NCI-H2196 (cell line): Measurements from ENCODE around the gene SH3RF3.
A peak's percentile ranks its signal among the peaks of the same experiment; 100 is the strongest.

Experiments
- DNase-seq: peaks from one replicate; lab custom pipeline; 2025; ENCODE audit not compliant: unreplicated experiment; lab: John Stamatoyannopoulos, UW

The SH3RF3 gene

DNA sequence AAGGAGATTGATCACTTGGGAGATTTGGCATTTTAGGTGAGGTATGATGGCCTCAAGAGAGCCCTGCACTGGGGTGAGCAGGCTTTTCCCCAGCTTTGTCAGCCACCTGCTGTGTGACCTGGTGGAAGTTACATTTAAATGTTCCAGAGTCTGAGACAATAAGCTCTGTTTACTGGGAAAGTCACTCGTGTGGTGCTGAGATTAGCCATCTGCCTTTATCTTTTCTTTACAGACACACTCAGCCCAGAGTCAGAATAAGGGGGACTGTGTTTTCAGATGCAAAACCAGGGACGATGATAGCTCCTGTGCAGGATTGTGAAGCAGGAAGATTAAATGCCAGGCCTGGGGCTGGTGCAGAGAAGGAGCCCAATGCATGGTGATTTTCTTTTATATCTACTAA is 47.9 kb downstream of the SH3RF3 start:
- no peak for DNase-seq

DNA sequence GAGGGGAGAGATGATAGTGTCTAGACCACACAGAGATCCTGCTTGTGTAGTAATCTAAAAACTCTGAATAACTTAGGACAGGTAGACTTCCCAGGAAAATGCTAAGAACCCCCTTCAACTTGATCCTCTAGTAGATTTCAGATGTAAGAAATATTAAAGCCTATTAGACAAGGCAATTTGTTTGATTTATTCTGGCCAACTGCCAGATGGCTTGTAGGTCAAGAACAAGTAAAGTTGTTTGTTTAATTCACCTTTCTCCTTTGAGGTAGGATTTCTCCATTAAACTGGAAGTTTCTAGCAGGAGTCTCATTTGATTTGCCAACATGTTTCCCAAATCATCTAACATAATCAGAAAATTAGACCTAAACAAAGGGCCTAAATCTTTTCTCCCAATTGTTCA is 48.6 kb downstream of the SH3RF3 start:
- peak; percentile 12 for DNase-seq

DNA sequence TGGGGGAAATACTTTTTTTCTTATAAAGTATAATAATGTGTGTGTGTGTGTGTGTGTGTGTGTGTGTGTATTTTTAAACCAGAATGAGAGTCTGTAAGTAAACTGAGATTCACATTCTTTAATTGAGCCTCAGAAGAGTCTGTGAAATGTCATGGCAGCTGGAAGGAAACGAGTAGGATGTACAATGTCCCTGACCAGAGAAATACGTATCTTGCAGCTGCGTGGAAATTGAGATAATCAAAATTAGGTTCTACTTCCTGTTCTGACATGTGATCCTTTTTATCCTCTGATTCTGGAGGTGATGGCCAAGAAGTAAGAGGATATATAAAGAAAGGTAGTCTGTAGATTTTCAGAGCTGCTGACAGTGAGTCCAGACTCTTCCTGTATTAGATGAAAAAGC is 50.0 kb downstream of the SH3RF3 start:
- DNase-seq = no peak

DNA sequence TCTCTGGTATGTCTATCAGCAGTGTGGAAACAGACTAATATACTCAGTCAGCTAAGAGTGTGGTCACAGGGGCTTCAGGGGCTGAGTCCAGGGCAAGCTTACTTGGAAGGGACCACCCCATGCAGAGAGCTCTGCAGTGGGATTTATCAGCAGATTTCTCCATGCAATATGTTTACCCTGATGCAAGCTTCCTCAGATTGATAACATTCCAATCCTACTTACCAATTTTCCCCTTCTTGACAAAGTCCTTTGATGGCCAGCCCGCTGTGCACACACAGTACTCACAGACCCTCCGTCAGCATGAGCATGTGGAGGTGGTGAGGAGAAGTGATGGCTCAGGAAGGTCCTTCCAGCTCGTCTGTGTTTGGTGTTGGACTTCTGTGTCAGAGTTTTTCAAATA is 51.8 kb downstream of the SH3RF3 start:
- no peak for DNase-seq

DNA sequence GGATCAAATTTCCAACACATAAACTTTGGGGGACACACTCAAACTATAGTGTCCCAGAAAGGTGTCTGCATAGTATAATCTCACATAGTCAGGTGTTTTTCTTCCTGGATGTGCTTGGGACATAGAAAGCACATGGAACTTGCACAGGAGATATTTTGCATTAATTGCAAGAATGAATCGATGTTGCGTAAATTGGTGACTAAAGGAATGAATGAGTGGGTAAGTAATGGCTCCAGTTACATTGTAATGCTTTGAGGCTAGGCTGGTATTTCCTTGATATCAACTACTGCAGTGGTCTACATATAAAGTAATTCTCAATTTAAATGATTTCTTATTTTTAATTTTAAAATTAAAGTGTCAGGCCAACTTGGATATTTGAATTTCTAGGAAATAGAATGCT is 53.4 kb downstream of the SH3RF3 start:
- no peak for DNase-seq

DNA sequence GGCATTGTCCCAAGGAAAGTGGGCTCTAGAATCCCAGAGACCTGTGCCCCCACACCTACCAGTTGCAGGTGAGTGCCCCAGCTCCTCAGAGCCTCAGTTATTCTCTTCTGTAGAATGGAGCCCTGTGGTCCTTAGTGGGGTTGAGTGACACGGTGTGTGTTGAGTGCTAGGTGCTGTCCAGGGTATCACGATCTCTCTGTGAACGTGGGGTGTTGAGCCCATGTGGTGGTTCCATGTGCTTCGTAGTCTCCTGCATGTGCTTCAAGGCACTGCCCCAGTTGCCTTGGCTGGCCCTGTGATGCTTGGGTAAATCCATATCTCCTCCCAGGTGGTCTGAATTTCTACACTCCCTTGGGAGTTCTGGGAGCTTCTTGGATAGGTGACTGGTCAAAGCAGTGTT is 54.9 kb downstream of the SH3RF3 start:
- DNase-seq = no peak

- DNase-seq = no peak
Observed at GRCh38 chr2:109184368-109184767, 55.4 kb downstream of the SH3RF3 start.

- peak; percentile 17 for DNase-seq
Observed at GRCh38 chr2:109185338-109185737, 56.3 kb downstream of the SH3RF3 start.

- DNase-seq = no peak
Observed at GRCh38 chr2:109185821-109186570, 57.0 kb downstream of the SH3RF3 start.

DNA sequence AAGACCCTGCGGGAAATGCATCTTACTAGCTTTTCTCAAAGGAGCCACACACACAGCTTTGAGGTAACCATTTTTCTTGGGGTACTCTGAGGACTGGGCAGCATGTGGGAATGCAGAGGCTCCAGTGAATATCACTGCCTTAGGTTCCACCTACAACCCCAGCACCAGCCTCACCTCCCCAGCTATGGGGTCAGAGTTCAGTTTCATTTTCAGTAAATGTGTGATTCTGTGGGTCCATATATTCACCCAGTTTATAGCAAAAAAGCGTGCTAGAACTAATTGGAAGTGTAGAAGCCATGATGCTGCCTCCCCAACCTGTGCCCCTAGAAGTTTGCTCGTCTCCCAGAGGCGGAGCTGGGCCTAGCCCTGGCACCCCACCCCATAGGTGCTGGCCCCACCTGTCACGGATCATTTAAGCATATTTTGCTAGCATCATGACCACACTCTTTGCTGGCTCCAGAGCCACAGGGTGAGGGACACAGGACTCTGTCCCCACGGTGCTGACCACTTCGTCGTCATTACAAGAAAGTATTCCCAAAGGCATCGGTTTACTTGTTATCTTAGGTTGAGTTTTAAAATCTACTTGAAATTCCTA is 57.7 kb downstream of the SH3RF3 start:
- DNase-seq = no peak

- DNase-seq = no peak
Observed at GRCh38 chr2:109187711-109188495, 58.9 kb downstream of the SH3RF3 start.

GRCh38 chr2:109188496-109188890 is 59.5 kb downstream of the SH3RF3 start:
- DNase-seq = no peak

DNA sequence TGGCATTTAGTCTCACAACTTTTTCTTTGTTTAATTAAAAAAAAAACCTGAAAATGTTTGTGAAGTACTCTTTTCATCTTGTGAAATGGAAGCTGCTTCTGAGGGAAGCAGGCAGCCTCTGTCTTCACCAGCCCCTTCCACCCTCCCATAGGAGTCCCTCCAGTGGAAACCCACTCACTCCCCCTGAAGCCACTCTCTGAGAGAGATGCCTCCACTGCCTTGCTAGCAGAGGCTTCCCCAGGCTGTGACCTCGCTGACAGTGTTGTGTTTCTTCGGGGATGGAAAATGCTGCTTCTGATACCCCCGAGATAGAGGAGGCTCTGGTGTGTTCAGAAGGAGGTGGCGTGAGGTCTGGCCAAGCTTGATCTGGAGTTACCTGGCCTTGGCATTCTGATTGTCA is 59.9 kb downstream of the SH3RF3 start:
- DNase-seq = no peak

- DNase-seq = no peak
Observed at GRCh38 chr2:109189751-109190150, 60.7 kb downstream of the SH3RF3 start.

DNA sequence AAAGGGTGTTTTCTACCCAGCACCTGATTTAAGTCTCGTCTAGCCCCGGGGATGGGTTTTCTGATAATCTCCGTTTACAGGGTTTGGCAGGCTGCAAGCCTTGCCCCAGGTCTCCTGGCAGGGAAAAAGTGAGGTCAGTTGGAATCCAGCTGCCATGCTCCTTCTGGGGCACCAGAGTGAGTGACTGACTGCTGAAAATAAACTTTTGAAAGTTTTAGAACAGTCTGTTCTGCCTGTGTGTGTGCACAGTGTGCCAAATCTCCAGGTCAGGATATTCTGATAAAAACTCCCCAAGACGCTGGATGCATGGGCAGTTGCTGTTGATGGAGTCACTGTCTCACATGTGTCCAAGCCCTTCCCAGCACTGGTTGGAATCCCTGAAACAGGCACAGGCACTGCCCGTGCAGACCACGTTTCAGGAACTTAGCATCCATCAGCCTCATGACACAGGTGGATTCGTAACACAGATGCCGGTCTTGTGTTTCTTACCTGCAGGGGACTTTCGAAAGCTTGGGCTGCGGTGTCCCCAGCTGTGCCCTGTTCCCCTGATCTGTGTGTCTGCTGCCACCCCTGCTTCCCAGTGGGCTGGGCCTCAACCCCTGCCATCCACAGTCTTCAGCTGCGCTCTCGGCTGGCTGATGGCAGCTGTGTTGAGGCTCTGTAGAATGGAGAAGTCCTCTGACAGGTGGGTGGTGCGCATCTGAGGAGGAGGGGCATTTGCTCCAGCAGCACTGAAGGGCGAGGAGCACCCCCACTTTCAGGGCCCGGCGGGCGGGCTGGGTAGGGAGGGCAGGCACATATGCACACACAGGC is 65.0 kb downstream of the SH3RF3 start:
- DNase-seq = no peak

GRCh38 chr2:109194620-109194937 is 65.6 kb downstream of the SH3RF3 start:
- DNase-seq = peak; percentile 86

DNA sequence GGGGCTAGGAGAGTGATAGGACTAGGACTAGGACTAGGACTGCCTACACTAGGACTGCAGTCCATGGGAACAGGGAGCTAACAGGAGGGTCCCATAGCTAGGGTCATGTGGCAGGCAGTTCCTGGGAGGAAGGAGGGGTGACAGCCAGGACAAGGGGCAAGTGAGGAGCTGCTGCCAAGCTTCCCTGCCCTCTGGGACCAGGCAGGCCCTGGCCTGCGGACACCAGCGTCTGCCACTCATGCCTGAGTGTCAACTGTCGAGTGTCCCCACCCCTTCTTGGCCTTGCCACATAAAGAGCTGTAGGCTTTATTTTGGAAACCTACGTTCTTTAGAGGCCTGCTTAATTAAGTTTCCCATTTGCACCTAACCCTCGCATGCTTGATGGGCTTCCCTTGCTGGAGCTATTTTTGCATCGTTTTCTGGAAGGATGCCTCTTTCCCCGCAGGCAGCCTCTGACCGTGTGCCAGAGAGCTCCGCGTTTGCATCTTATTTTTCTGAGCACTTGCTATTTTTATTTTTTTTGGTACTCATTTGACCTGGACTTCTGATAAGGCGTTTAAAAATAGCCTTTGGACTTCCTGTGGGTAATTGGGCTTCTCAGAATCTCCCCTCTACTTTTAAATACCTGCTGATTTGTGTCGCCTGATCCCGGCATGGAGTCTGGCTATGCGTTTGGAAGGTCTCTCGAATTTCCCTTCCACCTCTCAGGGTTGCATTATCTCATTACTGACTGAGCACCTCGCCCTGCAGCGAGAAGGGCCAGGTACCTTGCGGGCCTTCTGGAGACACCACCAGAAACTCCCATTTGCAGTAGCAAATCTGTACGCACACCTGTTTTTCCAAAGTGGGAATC is 66.4 kb downstream of the SH3RF3 start:
- no peak for DNase-seq

GRCh38 chr2:109196081-109196875 is 67.3 kb downstream of the SH3RF3 start:
- no peak for DNase-seq

- DNase-seq = no peak
Observed at GRCh38 chr2:109197491-109198418, 68.8 kb downstream of the SH3RF3 start.
